ENCODE data around the gene TMCC3.

GRCh38 chr12:94634717-94635116 is 15.6 kb downstream of the TMCC3 start:
- TF ChIP-seq CTCF (conservative IDR thresholded peaks at IDR 0.05; ENCODE audit: low read depth in 2 of 2) (no peak), EZH2phosphoT487 (IDR thresholded peaks at IDR 0.05; ENCODE audit: unreplicated experiment) (no peak), JUNB (IDR thresholded peaks at IDR 0.05; ENCODE audit: unreplicated experiment) (no peak), POLR2AphosphoS5 (IDR thresholded peaks at IDR 0.05; ENCODE audit: low read depth) (no peak), ETS1 (IDR thresholded peaks at IDR 0.05) (no peak)
- TF ChIP-seq, protein P1, sequence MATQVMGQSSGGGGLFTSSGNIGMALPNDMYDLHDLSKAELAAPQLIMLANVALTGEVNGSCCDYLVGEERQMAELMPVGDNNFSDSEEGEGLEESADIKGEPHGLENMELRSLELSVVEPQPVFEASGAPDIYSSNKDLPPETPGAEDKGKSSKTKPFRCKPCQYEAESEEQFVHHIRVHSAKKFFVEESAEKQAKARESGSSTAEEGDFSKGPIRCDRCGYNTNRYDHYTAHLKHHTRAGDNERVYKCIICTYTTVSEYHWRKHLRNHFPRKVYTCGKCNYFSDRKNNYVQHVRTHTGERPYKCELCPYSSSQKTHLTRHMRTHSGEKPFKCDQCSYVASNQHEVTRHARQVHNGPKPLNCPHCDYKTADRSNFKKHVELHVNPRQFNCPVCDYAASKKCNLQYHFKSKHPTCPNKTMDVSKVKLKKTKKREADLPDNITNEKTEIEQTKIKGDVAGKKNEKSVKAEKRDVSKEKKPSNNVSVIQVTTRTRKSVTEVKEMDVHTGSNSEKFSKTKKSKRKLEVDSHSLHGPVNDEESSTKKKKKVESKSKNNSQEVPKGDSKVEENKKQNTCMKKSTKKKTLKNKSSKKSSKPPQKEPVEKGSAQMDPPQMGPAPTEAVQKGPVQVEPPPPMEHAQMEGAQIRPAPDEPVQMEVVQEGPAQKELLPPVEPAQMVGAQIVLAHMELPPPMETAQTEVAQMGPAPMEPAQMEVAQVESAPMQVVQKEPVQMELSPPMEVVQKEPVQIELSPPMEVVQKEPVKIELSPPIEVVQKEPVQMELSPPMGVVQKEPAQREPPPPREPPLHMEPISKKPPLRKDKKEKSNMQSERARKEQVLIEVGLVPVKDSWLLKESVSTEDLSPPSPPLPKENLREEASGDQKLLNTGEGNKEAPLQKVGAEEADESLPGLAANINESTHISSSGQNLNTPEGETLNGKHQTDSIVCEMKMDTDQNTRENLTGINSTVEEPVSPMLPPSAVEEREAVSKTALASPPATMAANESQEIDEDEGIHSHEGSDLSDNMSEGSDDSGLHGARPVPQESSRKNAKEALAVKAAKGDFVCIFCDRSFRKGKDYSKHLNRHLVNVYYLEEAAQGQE (IDR thresholded peaks at IDR 0.05; ENCODE audit: unreplicated experiment) = no peak

All from GM23338 (cell line).